H1 (cell line): ENCODE results near the gene USP16. TPM values are rescaled to one million over a fixed set of nuclear protein-coding genes. Genes with fewer than 3 reads are reported as not detected.
A peak's percentile ranks its signal among the peaks of the same experiment; 100 is the strongest.

ENCODE experiments used
- EZH2 ChIP-seq: fragments of 200-600 bp; sonication (generic); IDR thresholded peaks from 2 replicates; pipeline ENCODE4 v1.7.1; 2012; ENCODE audit warnings: low read depth, mild to moderate bottlenecking, moderate library complexity, low read length, inconsistent platforms; ENCODE audit not compliant: severe bottlenecking
- JUND ChIP-seq: IDR thresholded peaks from 2 replicates; pipeline ENCODE4 v1.6.1; 2011; ENCODE audit warnings: mild to moderate bottlenecking, improper control_type of control experiment, low read length
- KDM5A ChIP-seq: fragments of 200-600 bp; IDR thresholded peaks from 2 replicates; pipeline ENCODE4 v1.7.1; 2012; ENCODE audit warnings: mild to moderate bottlenecking, low read length, inconsistent platforms, mixed read lengths
- NANOG ChIP-seq: IDR thresholded peaks from 2 replicates; pipeline ENCODE4 v1.6.1; 2011; ENCODE audit warnings: low read length, low read depth, mild to moderate bottlenecking, inconsistent platforms; ENCODE audit not compliant: insufficient read depth, poor library complexity, severe bottlenecking
- POLR2A ChIP-seq, 2 experiments: IDR thresholded peaks; 1 replicate in 1 of 2; 2 replicates in 1 of 2; pipeline ENCODE4 v1.6.1; 2011; ENCODE audit warnings: low read depth in 2 of 2, low read length in 2 of 2, mild to moderate bottlenecking in 2 of 2; ENCODE audit errors: control extremely low read depth in 1 of 2
- RBBP5 ChIP-seq: IDR thresholded peaks from 2 replicates; pipeline ENCODE4 v1.7.1; 2012; ENCODE audit warnings: low read depth, mild to moderate bottlenecking, inconsistent platforms, low read length, moderate library complexity, borderline replicate concordance
- SAP30 ChIP-seq: fragments of 300-600 bp; sonication (generic); IDR thresholded peaks from 2 replicates; pipeline ENCODE4 v1.7.1; 2012; ENCODE audit warnings: low read length, moderate library complexity, mild to moderate bottlenecking, inconsistent platforms; ENCODE audit not compliant: insufficient read depth, insufficient replicate concordance
- SP1 ChIP-seq: IDR thresholded peaks from 2 replicates; pipeline ENCODE4 v1.6.1; 2011; ENCODE audit warnings: low read depth, low read length
- SP2 ChIP-seq: IDR thresholded peaks from 2 replicates; pipeline ENCODE4 v1.6.1; 2012; ENCODE audit warnings: mild to moderate bottlenecking, low read length, inconsistent platforms
- SUZ12 ChIP-seq: fragments of 200-600 bp; sonication (generic); IDR thresholded peaks from 2 replicates; pipeline ENCODE4 v1.6.1; 2012; ENCODE audit warnings: mild to moderate bottlenecking, inconsistent platforms, low read length, moderate library complexity, mixed read lengths
- TEAD4 ChIP-seq: IDR thresholded peaks from 2 replicates; pipeline ENCODE4 v1.6.1; 2012; ENCODE audit warnings: low read depth, low read length, inconsistent platforms, mixed read lengths
- polyA plus RNA-seq, 7 experiments: library from polyadenylated mRNA; depleted of rRNA in 3 of 7; stranded (reverse) in 5 of 7; unstranded in 2 of 7; fragments of >200 nt in 5 of 7; fragments of 200-250 nt in 2 of 7; gene quantifications; 1 replicate in 5 of 7; 2 replicates in 1 of 7; 4 replicates in 1 of 7; pipeline versions ENCODE4 v1.2.1 to v1.2.3, GENCODE V29; 2011 to 2013; ENCODE audit warnings: missing spikeins in 2 of 7, mixed read lengths in 2 of 7
- total RNA-seq: library from RNA; stranded (reverse); fragmentation: NEBNext Ultra II Directional; extraction: Animal tissue kit (Norgen Biotek cat#: 25700); gene quantifications from 2 replicates; pipeline ENCODE4 v1.2.1, GENCODE V29; 2021
- TF ChIP-seq, protein P1 (sequence below): IDR thresholded peaks from 2 replicates; pipeline ENCODE4 v1.6.1; 2011; ENCODE audit warnings: low read depth, mild to moderate bottlenecking, low read length; ENCODE audit not compliant: insufficient read depth
- TF ChIP-seq, protein P2 (sequence below): IDR thresholded peaks from 2 replicates; pipeline ENCODE4 v1.6.1; 2012; ENCODE audit warnings: low read length, inconsistent platforms

USP16 gene
- total and polyA plus RNA-seq, 2 of the 8 experiments (the other 6 are each of a cell fraction or from before 2014, with no cell fraction given) = 3.4 to 19.1 TPM

DNA sequence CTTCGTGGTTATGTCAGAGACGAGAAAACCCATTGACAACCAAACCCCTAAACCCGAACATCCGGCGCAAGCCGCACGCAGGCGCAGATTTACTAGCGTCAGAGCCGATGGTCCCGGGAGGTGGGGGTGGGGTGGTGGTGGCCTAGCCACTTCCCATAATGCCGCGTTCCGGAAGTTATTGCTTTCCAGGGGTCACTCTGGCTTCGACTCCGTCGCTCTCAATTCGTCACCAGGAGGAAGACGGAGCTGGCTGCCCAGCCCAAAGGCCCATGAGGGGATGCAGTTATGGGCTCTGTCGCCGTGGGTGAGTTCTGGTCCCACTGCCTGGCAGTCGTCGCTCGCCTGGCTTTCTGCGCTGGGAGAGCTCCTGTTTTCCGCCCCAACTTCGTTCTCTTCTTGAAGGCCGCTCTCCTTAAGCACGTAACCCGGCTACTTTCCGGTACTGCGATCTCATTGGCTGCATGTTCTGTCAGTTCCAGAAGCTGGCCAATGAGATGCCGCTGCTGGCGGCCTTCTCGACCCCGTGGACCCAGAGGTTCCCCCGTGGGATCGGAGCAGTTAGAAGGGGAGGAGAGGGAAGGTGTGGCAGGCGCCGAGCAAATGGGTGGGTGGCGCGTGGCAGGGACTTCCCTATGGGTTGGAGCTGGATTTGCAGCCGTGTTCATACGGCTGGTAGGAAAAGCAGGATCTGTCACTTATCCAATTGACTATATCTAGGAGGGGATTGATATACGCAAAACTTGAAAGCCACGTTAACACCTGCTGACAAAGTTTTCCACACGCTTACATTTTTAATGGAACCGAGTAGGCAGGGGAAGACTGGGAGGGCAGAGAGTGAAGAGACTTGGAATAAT lies at the start of gene USP16 (continued):
- TF ChIP-seq NANOG (no peak), TEAD4 (no peak), SUZ12 (no peak), RBBP5 (peak; percentile 76), POLR2A (IDR thresholded peaks at IDR 0.05; ENCODE audit: control extremely low read depth in 1 of 2, low read depth in 2 of 2, low read length in 2 of 2) (peak; percentile 73 to 96), SP2 (peak; percentile 82), SP1 (peak; percentile 96), KDM5A (peak; percentile 77), JUND (no peak), SAP30 (no peak), EZH2 (no peak)
- TF ChIP-seq, protein P1, sequence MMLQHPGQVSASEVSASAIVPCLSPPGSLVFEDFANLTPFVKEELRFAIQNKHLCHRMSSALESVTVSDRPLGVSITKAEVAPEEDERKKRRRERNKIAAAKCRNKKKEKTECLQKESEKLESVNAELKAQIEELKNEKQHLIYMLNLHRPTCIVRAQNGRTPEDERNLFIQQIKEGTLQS = peak; percentile 77
- TF ChIP-seq, protein P2, sequence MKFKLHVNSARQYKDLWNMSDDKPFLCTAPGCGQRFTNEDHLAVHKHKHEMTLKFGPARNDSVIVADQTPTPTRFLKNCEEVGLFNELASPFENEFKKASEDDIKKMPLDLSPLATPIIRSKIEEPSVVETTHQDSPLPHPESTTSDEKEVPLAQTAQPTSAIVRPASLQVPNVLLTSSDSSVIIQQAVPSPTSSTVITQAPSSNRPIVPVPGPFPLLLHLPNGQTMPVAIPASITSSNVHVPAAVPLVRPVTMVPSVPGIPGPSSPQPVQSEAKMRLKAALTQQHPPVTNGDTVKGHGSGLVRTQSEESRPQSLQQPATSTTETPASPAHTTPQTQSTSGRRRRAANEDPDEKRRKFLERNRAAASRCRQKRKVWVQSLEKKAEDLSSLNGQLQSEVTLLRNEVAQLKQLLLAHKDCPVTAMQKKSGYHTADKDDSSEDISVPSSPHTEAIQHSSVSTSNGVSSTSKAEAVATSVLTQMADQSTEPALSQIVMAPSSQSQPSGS = no peak
